ENCODE data around the gene LRRC8C. TPM values are rescaled to one million over a fixed set of nuclear protein-coding genes. Genes with fewer than 3 reads are reported as not detected.

Gene LRRC8C
- total RNA-seq, 1 experiment from 2014 or later: 8.4 TPM

DNA sequence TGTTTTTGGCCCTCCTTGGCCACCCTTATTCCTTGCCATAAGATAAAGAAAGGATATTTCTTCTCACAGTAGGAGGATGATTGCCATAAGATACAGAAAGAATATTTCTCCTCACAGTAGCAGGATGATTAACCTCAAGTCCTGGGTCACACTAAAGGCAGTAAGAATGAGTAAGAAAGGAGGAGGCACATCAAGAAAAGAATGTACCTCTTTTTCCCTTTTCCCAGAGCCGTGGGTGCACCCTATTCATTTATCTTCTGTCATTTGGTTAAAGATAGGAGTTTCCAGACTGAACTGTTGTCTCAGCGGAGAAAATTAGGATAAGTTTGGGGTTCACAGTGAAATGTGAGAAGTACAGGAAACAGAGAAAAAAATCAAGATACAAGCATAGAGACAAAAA, 52.5 kb downstream of the LRRC8C start (continued):
- no peak for TF ChIP-seq ZBTB33 (IDR thresholded peaks at IDR 0.05; ENCODE audit: extremely low read depth, insufficient replicate concordance, low read length)

DNA sequence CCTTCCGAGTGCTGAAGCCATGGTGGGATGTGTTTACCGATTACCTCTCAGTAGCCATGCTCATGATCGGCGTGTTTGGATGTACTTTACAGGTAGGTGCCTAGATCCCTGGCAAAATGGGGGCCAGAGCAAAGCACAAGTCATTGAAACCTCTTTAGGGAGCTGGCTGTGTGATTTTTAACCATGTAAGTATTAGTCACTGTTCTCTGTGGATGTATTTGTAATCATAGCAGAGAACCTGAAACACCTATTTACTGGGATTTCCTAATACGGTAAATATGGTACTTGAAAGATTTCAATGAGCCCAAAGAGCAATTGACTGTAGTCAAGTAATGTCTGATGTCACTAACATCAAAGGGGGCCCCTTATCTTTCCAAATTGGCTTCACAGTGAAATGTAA, 53.6 kb downstream of the LRRC8C start:
- no peaks in the 10 kb centered on the region for H3K9me2 ChIP-seq (ENCODE audit: insufficient read depth)
- CTCF ChIA-PET: no interaction called here
- POLR2A ChIA-PET: interaction anchor here (0.7 kb wide), 1 partner anchor 929 kb away, joined by 3 read pairs; no protein-coding TSS in a partner anchor
- RAD21 ChIA-PET (ENCODE audit: low non-redundant PET in 1 of 2, low total read pairs in 2 of 2, uncharacterized antibody in 2 of 2, unreplicated experiment in 2 of 2): no interaction called here
- intact Hi-C loops (cut with micrococcal nuclease): no loop called here
- H3K9me3 ChIP-seq (ENCODE audit: control insufficient read depth in 1 of 2, insufficient read depth in 1 of 2, low read depth in 1 of 2, low read length in 2 of 2): no peaks in the 10 kb centered on the region
- H3K4me1 ChIP-seq (ENCODE audit: control insufficient read depth in 1 of 2, insufficient read depth in 2 of 2, low read length in 2 of 2): no peaks in the 10 kb centered on the region
- H4K20me1 ChIP-seq (ENCODE audit: insufficient read depth): no peaks in the 10 kb centered on the region
- no peaks in the 10 kb centered on the region for H3K36me3 ChIP-seq (ENCODE audit: control insufficient read depth in 1 of 2, insufficient read depth in 2 of 2, low read length in 2 of 2)
- H3K27me3 ChIP-seq (ENCODE audit: insufficient read depth, low read length): no peaks in the 10 kb centered on the region
- no peak overlapping the region for H3K4me2 ChIP-seq (ENCODE audit: low read length)
- no peak overlapping the region for H3K4me3 ChIP-seq (replicated peaks in 1 of 2; ENCODE audit: low read depth in 1 of 2, low read length in 2 of 2)
- no peaks in the 10 kb centered on the region for H3K79me2 ChIP-seq (ENCODE audit: insufficient read depth, low read length)
- H3K27ac ChIP-seq (ENCODE audit: low read depth, low read length): no peak overlapping the region
- DNase-seq (ENCODE audit: low read depth, low spot score) (no peak), ATAC-seq (no peak)
- TF ChIP-seq RAD21 (IDR thresholded peaks at IDR 0.05; ENCODE audit: low read depth): no peak
- no peak for TF ChIP-seq CTCF (IDR thresholded peaks at IDR 0.05 in 2 of 3, conservative IDR thresholded peaks at IDR 0.05 in 1 of 3; ENCODE audit: borderline replicate concordance in 1 of 3, insufficient read depth in 1 of 3, low read depth in 2 of 3, low read length in 2 of 3)
- TF ChIP-seq CEBPB (IDR thresholded peaks at IDR 0.05; ENCODE audit: low read depth): no peak
- no peak for TF ChIP-seq JUND (IDR thresholded peaks at IDR 0.05)
- TF ChIP-seq TCF7L2 (IDR thresholded peaks at IDR 0.05; ENCODE audit: borderline replicate concordance, extremely low read depth, insufficient read depth, insufficient read length): no peak
- TF ChIP-seq ATF3 (IDR thresholded peaks at IDR 0.05): no peak
- TF ChIP-seq EZH2 (IDR thresholded peaks at IDR 0.05): no peak
- no peak for TF ChIP-seq YY1 (IDR thresholded peaks at IDR 0.05; ENCODE audit: extremely low read depth, insufficient replicate concordance, low read depth, low read length)
- TF ChIP-seq FOSL1 (IDR thresholded peaks at IDR 0.05; ENCODE audit: low read depth): no peak
- TF ChIP-seq ZFX (IDR thresholded peaks at IDR 0.05): no peak
- no peak for TF ChIP-seq MAX (IDR thresholded peaks at IDR 0.05)
- no TSS peak for BruUV-seq (replicated peaks)
- no peak overlapping the region for H3K9ac ChIP-seq (ENCODE audit: low read length)
- no peak overlapping the region for H2AFZ ChIP-seq (ENCODE audit: low read depth, low read length, poor library complexity, severe bottlenecking)

Measured in HCT116 (cell line).